K562 (cell line): ENCODE measurements around the gene CACNA1C. TPM values are rescaled to one million over a fixed set of nuclear protein-coding genes. Genes with fewer than 3 reads are reported as not detected.

Experiments
- ATAC-seq: fragments of 200-7000 bp; cut with Tn5 transposase; 3 replicates; pipeline ENCODE4 v1.9.1; 2020; ENCODE audit warnings: moderate library complexity
- BruUV-seq: library from RNA; stranded (reverse); fragments of 400-500 nt; replicated peaks from 2 replicates; lab custom pipeline; 2021; lab: Mats Ljungman, UMichigan
- CTCF ChIA-PET: fragments of 300-600 bp; formaldehyde crosslinking; extraction: SDS; loops from one replicate; lab custom pipeline; 2021; ENCODE audit warnings: low intra/inter-chr PET ratio; lab: Yijun Ruan, JAX
- POLR2A ChIA-PET: fragments of 300-600, 350-650 bp; sonication (Branson Sonifier 250); formaldehyde crosslinking; extraction: SDS; loops from one replicate; lab custom pipeline; 2021; ENCODE audit warnings: antibody characterized with exemption, inconsistent platforms; lab: Yijun Ruan, JAX
- DNase-seq, 4 experiments: peaks; one replicate each; pipeline versions ENCODE4 v3.0.0 to v3.0.0-alpha.2; 2011 to 2018; ENCODE audit warnings: low spot score in 3 of 4, mixed read lengths in 3 of 4; ENCODE audit errors: extremely low read depth in 1 of 4
- FAIRE-seq: peaks from 2 replicates; lab custom pipeline; 2011; peaks lifted over from hg19 to GRCh38; lab: Jason Lieb, UNC
- H2AFZ ChIP-seq: 2 replicates; pipeline ENCODE4 v1.6.0; 2011; ENCODE audit warnings: low read depth, low read length, control low read depth, inconsistent platforms
- H3K27ac ChIP-seq: fragments of 200-600 bp; 3 replicates; pipeline ENCODE4 v1.8.0; 2011; ENCODE audit warnings: low read depth, mild to moderate bottlenecking, control low read depth, inconsistent platforms, low read length, moderate library complexity, mixed read lengths; ENCODE audit errors: extremely low read depth
- H3K27me3 ChIP-seq, 2 experiments: fragments of 300-600 bp in 1 of 2; 2 replicates in 1 of 2; 3 replicates in 1 of 2; pipeline versions ENCODE4 v1.6.0 to v1.8.0; 2011; ENCODE audit warnings: inconsistent platforms in 2 of 2, low read length in 2 of 2, mild to moderate bottlenecking in 1 of 2, mixed read lengths in 1 of 2, moderate library complexity in 1 of 2; ENCODE audit not compliant: control insufficient read depth in 2 of 2, insufficient read depth in 2 of 2
- H3K36me3 ChIP-seq: fragments of 300-600 bp; 3 replicates; pipeline ENCODE4 v1.8.0; 2011; ENCODE audit warnings: mild to moderate bottlenecking, low read length, inconsistent platforms; ENCODE audit not compliant: control insufficient read depth, insufficient read depth
- H3K4me1 ChIP-seq, 2 experiments: fragments of 200-600 bp in 1 of 2; replicated peaks in 1 of 2; 2 replicates in 1 of 2; 3 replicates in 1 of 2; pipeline versions ENCODE4 v1.5.1 to v1.8.0; 2011; ENCODE audit warnings: inconsistent platforms in 2 of 2, low read length in 2 of 2, mild to moderate bottlenecking in 1 of 2, mixed read lengths in 1 of 2, moderate library complexity in 1 of 2; ENCODE audit not compliant: control insufficient read depth in 2 of 2, insufficient read depth in 2 of 2
- H3K4me2 ChIP-seq: 2 replicates; pipeline ENCODE4 v1.6.1; 2011; ENCODE audit warnings: low read length, control low read depth, inconsistent platforms, mixed read lengths; ENCODE audit not compliant: insufficient read depth
- H3K4me3 ChIP-seq: fragments of 200-600 bp; sonication (generic), shearing (Covaris generic); 2 replicates; pipeline ENCODE4 v1.5.1; 2016; ENCODE audit warnings: control low read depth, inconsistent platforms
- H3K79me2 ChIP-seq: fragments of 200-600 bp; 3 replicates; pipeline ENCODE4 v1.8.0; 2011; ENCODE audit warnings: low read length, inconsistent platforms; ENCODE audit not compliant: control insufficient read depth, insufficient read depth
- H3K9ac ChIP-seq, 2 experiments: 2 replicates each; pipeline versions ENCODE4 v1.6.0 to v1.6.1; 2011; ENCODE audit warnings: low read depth in 2 of 2, low read length in 2 of 2, control low read depth in 1 of 2, inconsistent platforms in 1 of 2, mild to moderate bottlenecking in 1 of 2, mixed read lengths in 1 of 2; ENCODE audit not compliant: insufficient read depth in 1 of 2
- H3K9me1 ChIP-seq: one replicate; pipeline ENCODE4 v1.6.0; 2011; ENCODE audit warnings: inconsistent platforms, mild to moderate bottlenecking, low read length, moderate library complexity; ENCODE audit not compliant: control insufficient read depth, insufficient read depth
- H3K9me3 ChIP-seq: replicated peaks from 2 replicates; pipeline ENCODE4 v1.5.1; 2011; ENCODE audit warnings: low read depth, low read length, inconsistent platforms; ENCODE audit not compliant: control insufficient read depth, insufficient read depth
- H4K20me1 ChIP-seq: replicated peaks from 2 replicates; pipeline ENCODE4 v1.6.1; 2011; ENCODE audit warnings: low read length, inconsistent platforms, mixed read lengths; ENCODE audit not compliant: control insufficient read depth, insufficient read depth
- BCLAF1 ChIP-seq, 2 experiments: fragments of 450-650 bp in 1 of 2; IDR thresholded peaks; 2 replicates each; pipeline ENCODE4 v1.6.1; 2011 to 2017; ENCODE audit warnings: low read depth in 2 of 2, antibody characterized with exemption in 1 of 2, borderline replicate concordance in 1 of 2, low read length in 1 of 2, mild to moderate bottlenecking in 1 of 2, mixed read lengths in 1 of 2; ENCODE audit not compliant: control insufficient read depth in 1 of 2
- CREB3 ChIP-seq: fragments of 450-650 bp; conservative IDR thresholded peaks from 2 replicates; pipeline ENCODE4 v1.6.1; 2016; ENCODE audit warnings: missing genetic modification characterization, low read depth, mild to moderate bottlenecking, missing compliant biosample characterization, moderate library complexity
- DEAF1 ChIP-seq: fragments of 450-650 bp; formaldehyde crosslinking; IDR thresholded peaks from 2 replicates; pipeline ENCODE4 v1.4.0; 2020; ENCODE audit warnings: mild to moderate bottlenecking, moderate library complexity
- GABPB1 ChIP-seq: sonication (generic); formaldehyde crosslinking; IDR thresholded peaks from 2 replicates; pipeline ENCODE4 v1.8.0; 2022; ENCODE audit warnings: mild to moderate bottlenecking, missing genetic modification reagents
- IRF2 ChIP-seq: sonication (generic); formaldehyde crosslinking; IDR thresholded peaks from 2 replicates; pipeline ENCODE4 v1.8.1; 2022; ENCODE audit warnings: mild to moderate bottlenecking, missing genetic modification reagents
- NFE2L1 ChIP-seq: fragments of 450-650 bp; IDR thresholded peaks from 2 replicates; pipeline ENCODE4 v1.6.1; 2016; ENCODE audit warnings: missing genetic modification characterization, low read depth, mild to moderate bottlenecking, missing compliant biosample characterization, moderate library complexity, borderline replicate concordance
- NFIC ChIP-seq: fragments of 450-650 bp; IDR thresholded peaks from 2 replicates; pipeline ENCODE4 v1.6.1; 2017; ENCODE audit warnings: mild to moderate bottlenecking, inconsistent platforms
- NUFIP1 ChIP-seq: fragments of 450-650 bp; IDR thresholded peaks from 2 replicates; pipeline ENCODE4 v1.6.1; 2018; ENCODE audit not compliant: partially characterized antibody
- PTTG1 ChIP-seq: fragments of 450-650 bp; IDR thresholded peaks from 2 replicates; pipeline ENCODE4 v1.6.1; 2016; ENCODE audit warnings: low read depth, mild to moderate bottlenecking, missing genetic modification characterization, missing compliant biosample characterization
- SIN3B ChIP-seq: fragments of 450-650 bp; IDR thresholded peaks from 2 replicates; pipeline ENCODE4 v1.6.1; 2017; ENCODE audit warnings: low read depth, mild to moderate bottlenecking, moderate library complexity
- SNRNP70 ChIP-seq: fragments of 200-400 bp; formaldehyde crosslinking; optimal IDR thresholded peaks from 2 replicates; pipeline ENCODE3; 2017; ENCODE audit warnings: low read depth, low read length
- ZNF316 ChIP-seq: fragments of 450-650 bp; IDR thresholded peaks from 2 replicates; pipeline ENCODE4 v1.6.1; 2016
- ZNF41 ChIP-seq: fragments of 250-450 bp; sonication (Bioruptor Pico); conservative IDR thresholded peaks from 2 replicates; pipeline ENCODE4 v1.4.0; 2020; ENCODE audit warnings: mild to moderate bottlenecking
- WGBS: fragments of 100-300 bp; shearing (Covaris generic); methylation state at CpG from one replicate; pipeline ENCODE4 v1.1.6; 2016; ENCODE audit warnings: low coverage, mixed read lengths; ENCODE audit not compliant: insufficient coverage; ENCODE audit errors: missing lambda C conversion rate; 5-methylcytosine and 5-hydroxymethylcytosine counted together
- in situ Hi-C: fragments of 300-500 bp; cut with MboI; formaldehyde crosslinking; loops from 4 replicates; pipeline ENCODE4 v1.15.0; 2018; ENCODE audit warnings: inconsistent platforms, mixed read lengths
- intact Hi-C: fragments of 100-400 bp; cut with micrococcal nuclease; formaldehyde crosslinking; loops from 2 replicates; pipeline ENCODE4 v1.14.2; 2022
- polyA plus RNA-seq, 8 experiments: library from polyadenylated mRNA; depleted of rRNA in 4 of 8; stranded (reverse) in 5 of 8; unstranded in 3 of 8; fragments of >200 nt; fragmentation: Nextera tagmentation in 2 of 8; fragmentation: Illumina TruSeq in 1 of 8; extraction: Ambion mirVana in 2 of 8; extraction: Trizol in 1 of 8; gene quantifications; 2 replicates each; pipeline versions ENCODE4 v1.2.1 to v1.2.3, GENCODE V29; 2011 to 2014; ENCODE audit warnings: inconsistent platforms in 1 of 8, missing spikeins in 1 of 8
- total RNA-seq, 7 experiments: library from RNA; depleted of rRNA in 6 of 7; stranded (reverse); fragments of >200 nt in 6 of 7; fragmentation: Illumina TruSeq in 2 of 7; extraction: Trizol in 2 of 7; gene quantifications; 2 replicates each; pipeline versions ENCODE4 v1.2.1 to v1.2.3, GENCODE V29; 2011 to 2021; ENCODE audit warnings: low replicate concordance in 1 of 7

Gene CACNA1C
- total and polyA plus RNA-seq, 9 of the 15 experiments (the other 6 are each of a cell fraction or from before 2014, with no cell fraction given), result not detected

- no peak for FAIRE-seq
- WGBS, result 0% methylated on average over 2 of the region's 2 CpGs
- no peaks in the 10 kb centered on the region for H3K9me3 ChIP-seq
- intact Hi-C loops, result no loop called here
- POLR2A ChIA-PET, result no interaction called here
- in situ Hi-C loops, result no loop called here
- DNase-seq, result no peak
- H3K4me2 ChIP-seq, result no peak overlapping the region
- H4K20me1 ChIP-seq, result no peaks in the 10 kb centered on the region
- no peaks in the 10 kb centered on the region for H3K36me3 ChIP-seq
- H3K9me1 ChIP-seq, result no peaks in the 10 kb centered on the region
- no peak overlapping the region for H3K9ac ChIP-seq
- no TSS peak for BruUV-seq
- no peaks in the 10 kb centered on the region for H3K79me2 ChIP-seq
- no peak overlapping the region for H3K27ac ChIP-seq
- H3K27me3 ChIP-seq, result peaks cover 0 to 5% of the 10 kb centered on the region in 2 experiments; a peak in 2 of 5 replicates
- H3K4me1 ChIP-seq, result no peaks in the 10 kb centered on the region
- no peak for ATAC-seq
- no peak overlapping the region for H2AFZ ChIP-seq
- CTCF ChIA-PET, result no interaction called here
- TF ChIP-seq IRF2 (CRISPR knock-in tag) (no peak), PTTG1 (tag) (no peak), NUFIP1 (no peak), NFE2L1 (tag) (no peak), GABPB1 (no peak), BCLAF1 (IDR thresholded peaks at IDR 0.05; ENCODE audit: borderline replicate concordance in 1 of 2, control insufficient read depth in 1 of 2, low read depth in 2 of 2, low read length in 1 of 2) (no peak), SNRNP70 (no peak), ZNF41 (no peak), ZNF316 (no peak), CREB3 (no peak), NFIC (no peak), DEAF1 (no peak), SIN3B (no peak)
- H3K4me3 ChIP-seq, result no peak overlapping the region
Measured at GRCh38 chr12:2662524-2662923, 609.7 kb downstream of the CACNA1C start.
